Panc1 (cell line): ENCODE results near the gene NEK4. TPM values are rescaled to one million over a fixed set of nuclear protein-coding genes. Genes with fewer than 3 reads are reported as not detected.

Experiments
- ATAC-seq: fragments of 200-7000 bp; cut with Tn5 transposase; 2 replicates; pipeline ENCODE4 v1.9.1; 2020; ENCODE audit warnings: mild to moderate bottlenecking, moderate library complexity
- BruUV-seq: library from RNA; stranded (reverse); fragments of 400-500 nt; replicated peaks from 2 replicates; lab custom pipeline; 2021; lab: Mats Ljungman, UMichigan
- CTCF ChIA-PET: fragments of 300-600 bp; sonication (Branson Sonifier 250); formaldehyde crosslinking; loops from one replicate; lab custom pipeline; 2022; ENCODE audit warnings: antibody characterized with exemption; lab: Charles Lee
- POLR2A ChIA-PET: fragments of 300-600 bp; sonication (Branson Sonifier 250); formaldehyde crosslinking; loops from one replicate; lab custom pipeline; 2022; ENCODE audit warnings: antibody characterized with exemption; lab: Charles Lee
- DNase-seq: peaks from one replicate; pipeline ENCODE4 v3.0.0-alpha.2; 2010; ENCODE audit warnings: low read depth, low spot score
- H3K27ac ChIP-seq: 2 replicates; pipeline ENCODE4 v1.5.1; 2011; ENCODE audit warnings: mild to moderate bottlenecking, low read length, inconsistent platforms
- H3K27me3 ChIP-seq: fragments of 200-500 bp; sonication (Bioruptor generic); 2 replicates; pipeline ENCODE4 v1.6.0; 2014; ENCODE audit warnings: low read length, inconsistent platforms; ENCODE audit not compliant: control insufficient read depth, insufficient read depth
- H3K36me3 ChIP-seq: fragments of 200-500 bp; sonication (Bioruptor generic); 2 replicates; pipeline ENCODE4 v1.5.1; 2014; ENCODE audit warnings: inconsistent platforms, mild to moderate bottlenecking, low read length, moderate library complexity; ENCODE audit not compliant: control insufficient read depth, insufficient read depth
- H3K4me1 ChIP-seq: 2 replicates; pipeline ENCODE4 v1.5.1; 2011; ENCODE audit warnings: inconsistent platforms, mild to moderate bottlenecking, low read length, moderate library complexity; ENCODE audit not compliant: control insufficient read depth, insufficient read depth
- H3K4me3 ChIP-seq, 2 experiments: 2 replicates each; pipeline ENCODE4 v1.5.1; 2011 to 2012; ENCODE audit warnings: low read depth in 2 of 2, low read length in 2 of 2, mild to moderate bottlenecking in 2 of 2, inconsistent platforms in 1 of 2, moderate library complexity in 1 of 2
- H3K9me3 ChIP-seq: fragments of 200-500 bp; sonication (Bioruptor generic); 2 replicates; pipeline ENCODE4 v1.5.1; 2014; ENCODE audit warnings: low read depth, mild to moderate bottlenecking, inconsistent platforms, low read length, moderate library complexity; ENCODE audit not compliant: control insufficient read depth, insufficient read depth
- CTCF ChIP-seq: fragments of 450-650 bp; IDR thresholded peaks from 2 replicates; pipeline ENCODE4 v1.5.1; 2017; ENCODE audit warnings: mild to moderate bottlenecking
- POLR2AphosphoS5 ChIP-seq: IDR thresholded peaks from 2 replicates; pipeline ENCODE4 v1.6.1; 2012; ENCODE audit warnings: mild to moderate bottlenecking, low read depth, low read length, moderate library complexity
- REST ChIP-seq, 2 experiments: IDR thresholded peaks; 2 replicates each; pipeline ENCODE4 v1.6.1; 2011 to 2012; ENCODE audit warnings: low read depth in 2 of 2, control low read depth in 1 of 2, low read length in 1 of 2, mild to moderate bottlenecking in 1 of 2, moderate library complexity in 1 of 2; ENCODE audit not compliant: insufficient read depth in 1 of 2
- SIN3A ChIP-seq: IDR thresholded peaks from 2 replicates; pipeline ENCODE4 v1.6.1; 2012; ENCODE audit warnings: low read depth, mild to moderate bottlenecking, low read length, moderate library complexity, borderline replicate concordance; ENCODE audit not compliant: insufficient read depth
- TCF7L2 ChIP-seq: IDR thresholded peaks from 2 replicates; pipeline ENCODE4 v1.6.1; 2011; ENCODE audit warnings: mild to moderate bottlenecking, low read depth, low read length, inconsistent platforms
- in situ Hi-C: cut with HindIII; loops from 2 replicates; pipeline ENCODE4 v1.10.0; 2016; ENCODE audit warnings: low sequenced_read_pairs, low pct_unique_long_range_greater_than_20kb
- intact Hi-C: fragments of 100-400 bp; cut with micrococcal nuclease; formaldehyde crosslinking; loops from one replicate; pipeline ENCODE4 v1.10.0; 2022; ENCODE audit not compliant: unreplicated experiment
- total RNA-seq: library from RNA; stranded (reverse); gene quantifications from one replicate; pipeline ENCODE4 v1.2.1, GENCODE V29; 2021; ENCODE audit not compliant: unreplicated experiment

NEK4 gene
- total RNA-seq, 1 experiment from 2014 or later = 22.9 TPM

- in situ Hi-C loops (no loop called here), intact Hi-C loops (no loop called here)
- Histone ChIP-seq H3K4me3 (no peak overlapping the region), H3K36me3 (no peaks in the 10 kb centered on the region), H3K27ac (no peak overlapping the region), H3K9me3 (no peaks in the 10 kb centered on the region), H3K27me3 (no peaks in the 10 kb centered on the region), H3K4me1 (no peaks in the 10 kb centered on the region)
- TF ChIP-seq CTCF (no peak), REST (IDR thresholded peaks at IDR 0.05; ENCODE audit: insufficient read depth in 1 of 2, low read depth in 2 of 2, low read length in 1 of 2) (no peak), TCF7L2 (no peak), SIN3A (no peak), POLR2AphosphoS5 (no peak)
- ChIA-PET CTCF (no interaction called here), POLR2A (no interaction called here)
- DNase-seq (no peak), ATAC-seq (no peak)
- no TSS peak for BruUV-seq
Measured at GRCh38 chr3:52813810-52814209, 43.1 kb upstream of the NEK4 start.

- Histone ChIP-seq H3K27ac (no peak overlapping the region), H3K36me3 (no peaks in the 10 kb centered on the region), H3K9me3 (no peaks in the 10 kb centered on the region), H3K27me3 (no peaks in the 10 kb centered on the region), H3K4me1 (no peaks in the 10 kb centered on the region), H3K4me3 (no peak overlapping the region)
- ChIA-PET POLR2A (interaction anchor here (0.6 kb wide), 1 partner anchor 332 kb away, joined by 4 read pairs; no protein-coding TSS in a partner anchor), CTCF (no interaction called here)
- ATAC-seq = no peak
- intact Hi-C loops = no loop called here
- in situ Hi-C loops = no loop called here
- TF ChIP-seq TCF7L2 (no peak), REST (IDR thresholded peaks at IDR 0.05; ENCODE audit: insufficient read depth in 1 of 2, low read depth in 2 of 2, low read length in 1 of 2) (no peak), SIN3A (no peak), CTCF (no peak), POLR2AphosphoS5 (no peak)
- BruUV-seq = no TSS peak
- DNase-seq = no peak
Measured at GRCh38 chr3:52811452-52812011, 40.8 kb upstream of the NEK4 start.
